Brain microvascular endothelial cell (primary cell): ENCODE measurements around the gene DBF4B.

Experiments used
- DNase-seq: peaks from one replicate; pipeline ENCODE4 v3.0.0-alpha.2; 2020
- H3K27ac ChIP-seq: fragments of 250-450 bp; sonication (Bioruptor Pico); 2 replicates; pipeline ENCODE4 v1.5.1; 2020; ENCODE audit warnings: mild to moderate bottlenecking, moderate library complexity
- H3K27me3 ChIP-seq: fragments of 250-450 bp; sonication (Bioruptor Pico); replicated peaks from 2 replicates; pipeline ENCODE4 v1.5.1; 2020; ENCODE audit warnings: mild to moderate bottlenecking
- H3K36me3 ChIP-seq: fragments of 250-450 bp; sonication (Bioruptor Pico); replicated peaks from 2 replicates; pipeline ENCODE4 v1.5.1; 2020; ENCODE audit warnings: mild to moderate bottlenecking
- H3K4me3 ChIP-seq: 2 replicates; pipeline ENCODE4 v1.5.1; 2011; ENCODE audit warnings: low read depth, mild to moderate bottlenecking, control low read depth, low read length, moderate library complexity
- in situ Hi-C: cut with HindIII; loops from 2 replicates; pipeline ENCODE4 v1.10.0; 2017; ENCODE audit warnings: low sequenced_read_pairs, low pct_ligation_motif_present
- TF ChIP-seq, protein P1 (sequence below): IDR thresholded peaks from 2 replicates; pipeline ENCODE4 v1.5.1; 2011; ENCODE audit warnings: low read depth, mild to moderate bottlenecking, moderate library complexity, low read length, control low read depth, inconsistent platforms; ENCODE audit errors: missing control alignments

DBF4B gene

GRCh38 chr17:44749076-44749979, 40.9 kb downstream of the DBF4B start:
- Histone ChIP-seq H3K27me3 (no peaks in the 10 kb centered on the region), H3K27ac (no peak overlapping the region), H3K4me3 (no peak overlapping the region), H3K36me3 (no peaks in the 10 kb centered on the region)
- TF ChIP-seq, protein P1, sequence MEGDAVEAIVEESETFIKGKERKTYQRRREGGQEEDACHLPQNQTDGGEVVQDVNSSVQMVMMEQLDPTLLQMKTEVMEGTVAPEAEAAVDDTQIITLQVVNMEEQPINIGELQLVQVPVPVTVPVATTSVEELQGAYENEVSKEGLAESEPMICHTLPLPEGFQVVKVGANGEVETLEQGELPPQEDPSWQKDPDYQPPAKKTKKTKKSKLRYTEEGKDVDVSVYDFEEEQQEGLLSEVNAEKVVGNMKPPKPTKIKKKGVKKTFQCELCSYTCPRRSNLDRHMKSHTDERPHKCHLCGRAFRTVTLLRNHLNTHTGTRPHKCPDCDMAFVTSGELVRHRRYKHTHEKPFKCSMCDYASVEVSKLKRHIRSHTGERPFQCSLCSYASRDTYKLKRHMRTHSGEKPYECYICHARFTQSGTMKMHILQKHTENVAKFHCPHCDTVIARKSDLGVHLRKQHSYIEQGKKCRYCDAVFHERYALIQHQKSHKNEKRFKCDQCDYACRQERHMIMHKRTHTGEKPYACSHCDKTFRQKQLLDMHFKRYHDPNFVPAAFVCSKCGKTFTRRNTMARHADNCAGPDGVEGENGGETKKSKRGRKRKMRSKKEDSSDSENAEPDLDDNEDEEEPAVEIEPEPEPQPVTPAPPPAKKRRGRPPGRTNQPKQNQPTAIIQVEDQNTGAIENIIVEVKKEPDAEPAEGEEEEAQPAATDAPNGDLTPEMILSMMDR = no peak
- in situ Hi-C loops = no loop called here
- no peak for DNase-seq

DNA sequence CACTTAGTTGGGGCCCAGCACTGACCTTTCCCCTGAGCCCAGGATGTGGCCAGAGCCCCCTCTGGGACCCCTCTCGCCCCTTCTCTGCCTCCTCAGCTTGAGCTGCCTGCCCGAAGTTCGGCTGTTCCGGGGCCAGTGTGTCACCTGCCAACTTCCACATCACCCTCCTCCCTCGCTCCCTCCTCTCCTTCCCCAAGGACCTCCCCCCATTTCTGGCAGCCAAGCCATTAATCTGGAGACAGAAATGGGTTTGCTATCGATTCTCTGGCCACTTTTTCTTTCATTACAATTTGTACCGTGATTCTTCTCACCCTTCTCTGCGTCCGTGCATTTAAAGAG, 41.5 kb downstream of the DBF4B start:
- no peak overlapping the region for H3K27ac ChIP-seq
- in situ Hi-C loops = no loop called here
- no peaks in the 10 kb centered on the region for H3K27me3 ChIP-seq
- TF ChIP-seq, protein P1 = no peak
- H3K36me3 ChIP-seq = no peaks in the 10 kb centered on the region
- DNase-seq = no peak
- H3K4me3 ChIP-seq = no peak overlapping the region

GRCh38 chr17:44751331-44751730, 42.9 kb downstream of the DBF4B start:
- no peaks in the 10 kb centered on the region for H3K36me3 ChIP-seq
- TF ChIP-seq, protein P1 = no peak
- DNase-seq = no peak

DNA sequence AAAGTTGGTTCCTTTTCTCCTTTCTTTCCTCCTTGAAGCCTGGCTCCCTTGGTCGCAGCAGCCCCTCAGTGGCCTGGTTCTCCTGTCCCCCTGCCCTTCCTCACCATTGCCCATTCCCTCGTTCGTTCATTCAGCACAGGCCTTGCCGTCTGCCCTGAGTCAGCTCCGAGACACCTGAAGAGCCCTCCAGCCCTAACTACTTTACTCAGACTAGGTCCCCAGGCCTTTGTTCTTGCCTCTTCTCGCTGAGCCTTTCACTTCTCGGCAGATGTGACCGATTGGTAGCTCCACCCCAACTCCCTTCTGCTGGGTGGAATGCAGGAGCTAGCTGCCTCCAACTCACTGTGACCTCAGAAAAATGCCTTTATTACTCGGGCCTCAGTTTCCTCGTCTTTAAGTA, 43.3 kb downstream of the DBF4B start:
- H3K27me3 ChIP-seq = no peaks in the 10 kb centered on the region
- in situ Hi-C loops = no loop called here
- no peak overlapping the region for H3K27ac ChIP-seq
- no peak overlapping the region for H3K4me3 ChIP-seq
- H3K36me3 ChIP-seq = no peaks in the 10 kb centered on the region
- TF ChIP-seq, protein P1 = no peak
- no peak for DNase-seq

More at GRCh38 chr17:44751331-44751730, 42.9 kb downstream of the DBF4B start:
- Histone ChIP-seq H3K27ac (no peak overlapping the region), H3K4me3 (no peak overlapping the region), H3K27me3 (no peaks in the 10 kb centered on the region)
- in situ Hi-C loops = no loop called here

GRCh38 chr17:44752953-44753861, 44.7 kb downstream of the DBF4B start:
- Histone ChIP-seq H3K27ac (no peak overlapping the region), H3K36me3 (no peaks in the 10 kb centered on the region), H3K27me3 (peaks cover under 1% of the 10 kb centered on the region), H3K4me3 (no peak overlapping the region)
- in situ Hi-C loops = no loop called here
- TF ChIP-seq, protein P1 = no peak
- no peak for DNase-seq
